Activated CD4-positive, alpha-beta T cell treated with anti-CD3 and anti-CD28 coated beads, Interleukin-2, Interleukin-6, amounts not matched to agents 100 ng/mL and 50 ng/mL, durations not matched to agents 16 hours and 8 hours (primary cell): ENCODE measurements around the gene GLIS1.

ENCODE experiments used
- DNase-seq: peaks from one replicate; pipeline ENCODE4 v3.0.0-alpha.2; 2020

GLIS1 gene

DNA sequence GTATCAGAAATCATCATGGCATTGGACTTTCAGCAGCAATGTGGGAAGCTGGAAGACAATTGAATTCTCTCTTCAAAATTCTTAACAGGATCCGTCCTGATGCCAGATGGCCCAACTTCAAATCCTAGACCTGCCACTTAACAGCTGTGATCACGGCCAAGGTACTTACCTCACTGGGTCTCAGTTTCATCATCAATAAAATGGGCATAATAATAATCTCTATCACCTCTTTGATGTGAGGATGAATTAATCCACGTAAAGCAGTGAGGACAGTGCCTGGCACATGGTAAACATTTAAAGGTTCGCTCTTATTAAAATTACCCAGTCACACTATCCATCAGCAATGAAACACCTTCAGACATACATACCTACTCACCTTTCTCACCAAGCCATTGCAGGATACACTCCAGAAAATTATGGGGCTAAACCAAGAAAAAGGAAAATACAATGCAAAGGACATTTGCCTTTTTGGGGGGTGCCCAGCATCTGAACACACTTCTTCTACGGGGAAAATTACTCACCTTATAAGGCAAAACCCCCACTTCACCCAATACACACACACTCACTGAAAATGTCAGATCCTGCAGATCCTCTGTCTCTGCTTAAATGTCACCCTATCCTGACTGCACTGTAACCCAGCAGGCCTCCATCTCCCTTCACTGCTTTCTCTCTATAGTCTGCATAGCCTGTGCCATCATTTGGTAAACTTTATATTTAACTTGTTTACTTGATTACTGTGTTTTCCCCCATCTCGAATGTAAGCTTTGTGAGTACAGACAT lies 21.7 kb downstream of the GLIS1 start:
- no peak for DNase-seq

GRCh38 chr1:53716150-53716549 lies 22.8 kb downstream of the GLIS1 start:
- DNase-seq = no peak

DNA sequence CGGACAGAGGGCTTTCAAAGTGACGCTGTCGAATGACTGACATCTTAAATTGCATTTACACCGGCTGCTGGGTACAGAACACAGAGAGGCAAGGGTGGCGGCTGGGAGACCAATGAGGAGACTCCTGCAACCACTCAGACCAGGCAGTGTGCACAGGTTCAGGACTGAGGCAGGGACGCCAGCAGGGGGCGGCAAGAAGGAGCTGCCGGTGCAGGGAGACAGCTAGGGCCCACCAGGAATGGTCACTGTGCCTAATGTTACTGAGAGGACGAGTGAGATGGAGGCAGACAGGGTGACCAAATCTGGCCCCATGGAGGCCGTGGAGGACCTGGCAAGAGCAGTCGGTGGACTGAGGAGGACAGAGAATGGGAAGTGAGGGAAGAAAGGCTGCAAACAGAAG lies 23.5 kb downstream of the GLIS1 start:
- DNase-seq = peak; percentile 31

- DNase-seq = no peak
Observed at GRCh38 chr1:53712276-53712675, 26.7 kb downstream of the GLIS1 start.

DNA sequence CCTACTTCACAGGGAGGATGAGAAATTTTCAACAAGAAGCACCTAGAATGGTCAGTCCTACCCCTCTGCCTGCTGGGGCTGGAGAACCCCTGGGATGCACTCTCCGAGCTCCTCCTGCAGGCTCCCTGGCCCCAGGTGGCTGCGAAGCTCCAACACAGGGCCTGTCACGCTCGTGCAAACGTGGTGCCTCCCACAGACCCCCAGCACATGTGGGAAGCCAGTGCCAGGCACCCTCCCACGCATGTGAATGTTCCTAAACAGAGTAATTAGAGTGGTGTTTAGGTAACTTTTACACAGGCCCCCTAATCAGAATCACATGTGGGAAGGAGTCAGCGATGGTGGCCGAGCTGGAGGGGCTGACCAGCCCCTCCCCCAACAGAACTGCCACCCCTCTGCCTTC lies 28.4 kb downstream of the GLIS1 start:
- no peak for DNase-seq

GRCh38 chr1:53708687-53709086 lies 30.3 kb downstream of the GLIS1 start:
- DNase-seq = no peak

- DNase-seq = no peak
Observed at GRCh38 chr1:53706356-53706755, 32.6 kb downstream of the GLIS1 start.

GRCh38 chr1:53705446-53706096 lies 33.4 kb downstream of the GLIS1 start:
- DNase-seq = no peak

- DNase-seq = no peak
Observed at GRCh38 chr1:53704804-53705445, 34.0 kb downstream of the GLIS1 start.

- DNase-seq = no peak
Observed at GRCh38 chr1:53704304-53704703, 34.7 kb downstream of the GLIS1 start.

DNA sequence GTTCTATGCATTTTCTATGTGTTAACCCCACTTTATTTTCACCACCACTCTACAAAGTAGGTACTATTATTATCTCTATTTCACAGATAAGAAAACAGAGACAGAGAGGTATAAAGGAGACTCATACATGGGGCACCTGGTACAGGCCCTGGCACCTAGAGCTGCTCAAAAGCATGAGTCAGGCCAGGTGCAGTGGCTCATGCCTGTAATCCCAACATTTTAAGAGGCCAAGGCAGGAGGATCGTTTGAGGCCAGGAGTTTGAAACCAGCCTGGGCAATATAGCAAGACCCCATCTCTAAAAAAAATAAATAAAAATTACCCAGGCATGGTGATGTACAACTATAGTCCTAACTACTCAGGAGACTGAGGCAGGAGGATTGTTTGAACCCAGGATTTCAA lies 35.8 kb downstream of the GLIS1 start:
- no peak for DNase-seq

DNA sequence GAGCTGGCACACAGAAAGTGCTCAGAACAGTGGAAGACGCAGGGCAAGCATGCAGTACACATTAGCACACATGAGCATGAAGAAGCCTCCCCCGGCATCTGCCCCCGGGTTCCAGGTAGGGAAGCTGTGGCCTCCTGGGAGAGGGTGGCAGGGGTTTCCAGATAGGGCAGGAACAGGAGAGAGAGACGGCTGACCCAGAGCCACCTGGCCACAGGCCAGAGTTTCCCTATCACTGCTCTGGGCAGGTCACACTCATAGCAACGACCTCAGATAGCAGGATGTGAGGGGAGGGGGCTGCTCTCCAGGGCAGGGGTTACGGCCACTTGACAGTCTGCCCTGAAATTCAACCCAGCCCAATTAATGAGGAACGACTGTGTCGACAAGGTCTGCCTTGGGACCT lies 36.6 kb downstream of the GLIS1 start:
- DNase-seq = no peak

DNA sequence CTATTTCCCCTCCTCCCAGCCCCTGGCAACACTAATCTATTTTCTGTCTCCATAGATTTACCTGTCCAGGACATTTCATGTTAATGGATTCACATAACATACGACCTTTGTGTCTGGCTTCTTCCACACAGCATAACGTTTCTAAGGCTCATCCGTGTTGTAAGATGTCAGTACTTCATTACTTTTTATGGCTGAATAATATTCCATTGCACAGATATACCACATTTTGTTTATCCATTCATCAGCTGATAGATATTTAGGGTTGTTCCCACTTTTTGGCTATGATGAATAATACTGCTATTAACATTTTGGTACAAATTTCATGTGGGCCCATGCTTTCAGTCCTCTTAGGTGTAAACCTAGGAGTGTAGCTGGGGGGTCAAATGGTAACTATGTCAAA lies 38.2 kb downstream of the GLIS1 start:
- no peak for DNase-seq

- DNase-seq = no peak
Observed at GRCh38 chr1:53699981-53700380, 39.0 kb downstream of the GLIS1 start.

DNA sequence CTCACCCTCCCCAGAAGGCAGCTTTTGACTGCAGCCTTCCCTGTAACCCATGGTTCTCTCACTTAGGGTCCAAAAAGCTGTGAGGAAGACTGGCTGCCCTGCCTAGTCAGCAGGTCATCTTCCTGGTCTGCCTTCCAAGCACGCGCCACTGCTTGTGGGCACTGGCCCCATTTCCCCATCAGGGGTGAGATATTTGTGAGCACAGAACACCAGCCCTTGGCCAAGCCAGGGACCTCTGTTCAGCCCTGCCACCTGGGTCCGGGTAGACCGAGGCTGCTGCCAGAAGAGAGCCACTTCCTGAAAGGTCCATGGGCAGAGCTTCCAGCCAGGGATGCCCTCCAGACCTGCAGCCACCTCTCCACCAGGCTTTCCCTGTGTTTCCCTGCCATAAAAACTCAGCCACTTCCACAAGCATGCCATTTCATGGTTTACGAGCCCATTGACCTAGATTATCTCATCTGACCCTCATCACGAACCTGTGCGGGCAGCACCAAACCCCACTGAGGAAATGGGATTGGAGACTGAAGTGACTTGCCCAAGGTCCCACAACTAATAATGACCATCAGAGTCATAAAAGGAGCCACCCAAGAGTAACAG lies 40.5 kb downstream of the GLIS1 start:
- DNase-seq = no peak

GRCh38 chr1:53697721-53698383 lies 41.1 kb downstream of the GLIS1 start:
- no peak for DNase-seq

DNA sequence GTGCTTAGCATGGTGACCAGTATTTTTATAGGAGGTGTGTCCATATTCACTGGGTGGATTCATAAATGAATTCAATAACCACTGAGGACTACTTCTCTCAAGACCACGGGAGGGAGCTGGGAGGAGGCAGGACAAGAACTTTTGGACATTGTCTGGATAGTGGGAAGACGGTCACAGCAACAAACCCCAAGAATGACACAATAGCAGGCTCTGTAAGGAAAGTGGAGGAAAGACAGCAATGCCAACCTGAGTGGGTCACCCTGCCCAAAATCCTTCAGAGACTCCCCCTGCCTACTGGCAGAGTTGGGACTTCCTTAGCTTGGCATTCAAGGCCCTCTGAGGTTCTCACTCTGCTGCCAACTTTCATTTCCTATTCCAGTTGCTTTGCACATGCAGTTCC lies 42.0 kb downstream of the GLIS1 start:
- DNase-seq = no peak

DNA sequence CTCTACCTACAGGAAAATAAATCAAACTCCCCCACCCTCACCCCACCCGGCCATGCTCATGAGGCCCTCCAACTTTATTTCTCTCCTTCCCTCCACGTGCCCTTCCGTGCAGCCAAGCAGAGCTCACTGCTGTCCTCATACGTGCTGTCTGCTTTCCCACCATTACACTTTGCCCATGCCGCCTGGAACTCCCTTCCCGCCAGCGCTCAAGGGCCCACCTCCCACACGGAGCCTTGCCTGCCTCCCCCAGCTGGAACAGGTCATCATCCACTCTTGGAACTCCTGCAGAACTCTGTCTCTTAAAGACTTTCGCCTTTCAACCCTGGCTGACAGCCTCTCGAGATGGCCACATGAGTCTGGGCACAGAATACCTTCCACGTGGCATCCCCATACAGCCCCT lies 42.4 kb downstream of the GLIS1 start:
- DNase-seq = no peak

GRCh38 chr1:53696051-53696450 lies 42.9 kb downstream of the GLIS1 start:
- DNase-seq = no peak

- no peak for DNase-seq
Observed at GRCh38 chr1:53695116-53695515, 43.8 kb downstream of the GLIS1 start.

DNA sequence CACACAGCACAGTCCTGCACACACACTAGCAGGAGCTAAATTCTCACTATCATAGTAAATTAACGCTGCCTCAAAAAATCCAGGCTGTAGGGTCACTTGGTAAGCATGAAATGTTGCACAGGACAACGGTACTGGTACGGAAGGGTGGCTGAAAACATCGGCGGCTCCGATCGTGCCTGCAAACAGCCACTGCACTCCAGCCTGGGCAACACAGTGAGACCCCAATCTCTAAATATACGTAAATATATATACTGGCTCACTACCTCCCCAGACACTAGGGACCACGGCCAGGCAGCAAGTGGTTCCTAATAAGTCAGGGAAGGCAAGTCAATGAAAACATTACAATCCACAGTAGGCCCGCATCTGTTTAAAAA lies 44.3 kb downstream of the GLIS1 start:
- DNase-seq = no peak

DNA sequence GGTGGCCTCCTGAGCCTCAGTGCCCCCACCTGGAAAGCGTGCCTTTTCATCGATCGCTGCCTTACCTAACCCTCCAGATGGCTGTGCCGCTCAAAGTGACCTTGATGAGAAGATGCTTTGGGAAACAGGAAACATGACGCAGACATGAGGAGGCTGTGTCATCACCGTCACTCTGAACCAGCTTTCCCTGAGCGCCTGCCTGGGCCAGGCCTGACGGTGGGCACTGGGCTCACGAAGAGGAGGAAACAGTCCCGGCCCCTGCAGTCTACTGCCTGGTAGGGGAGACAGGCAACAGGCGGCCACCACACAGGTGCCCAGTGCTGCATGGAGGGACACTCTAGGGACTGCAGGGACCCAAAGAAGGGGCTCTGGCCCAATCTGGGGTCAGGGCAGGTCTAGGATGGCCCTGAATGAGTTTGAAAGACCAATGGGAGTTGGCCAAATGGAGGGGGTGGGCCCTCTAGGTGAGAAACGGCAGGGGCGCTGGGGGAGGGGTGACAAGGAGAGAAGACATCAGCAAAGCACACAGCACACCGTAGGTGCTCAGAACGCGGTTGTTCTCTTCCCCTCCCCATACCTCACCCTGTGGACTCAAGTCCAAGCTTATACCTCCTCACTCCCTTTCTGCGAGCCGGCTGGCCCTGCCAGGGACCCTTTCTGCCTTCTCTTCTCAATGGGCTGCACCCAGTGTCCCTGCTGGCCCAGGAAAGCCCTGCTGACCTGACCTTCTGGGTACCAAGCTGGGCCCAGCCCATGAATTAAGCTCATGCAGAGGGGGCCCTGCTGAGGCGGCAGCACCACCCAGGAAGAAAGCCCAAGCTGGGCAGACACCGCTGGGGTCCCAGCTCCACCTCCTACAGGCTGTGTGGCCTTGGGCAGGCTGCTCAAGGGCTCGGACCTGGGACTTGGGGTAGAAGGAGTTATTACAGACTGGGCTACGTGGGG lies 44.9 kb downstream of the GLIS1 start:
- no peak for DNase-seq
